ENCODE results near the gene POLE2. TPM values are rescaled to one million over a fixed set of nuclear protein-coding genes. Genes with fewer than 3 reads are reported as not detected.
"Not testable (repeated sequence)": the region's sequence is repeated elsewhere in the genome, so short reads cannot be mapped to it uniquely, and the experiment has no call there.

The POLE2 gene
- total RNA-seq, 1 donor from 2014 or later, result 47.2 TPM

GRCh38 chr14:49621114-49621881, 66.7 kb downstream of the POLE2 start:
- Mint-ChIP-seq H3K27ac (peak overlapping the region; percentile 94), H3K36me3 (ENCODE audit: low read depth) (peaks cover 82% of the 10 kb centered on the region), H3K27me3 (ENCODE audit: low read depth) (no peaks in the 10 kb centered on the region), H3K4me3 (ENCODE audit: low read depth) (peak overlapping the region; percentile 91), H3K9me3 (no peaks in the 10 kb centered on the region), H3K4me1 (ENCODE audit: low read depth) (peaks cover 46% of the 10 kb centered on the region)
- intact Hi-C loops (cut with micrococcal nuclease), result loop anchor here (5.0 to 10.0 kb wide), 4 partner anchors 276 to 904 kb away; partner anchors contain the start of genes SOS2 and VCPKMT
- DNase-seq (ENCODE audit: low spot score), result no peak

DNA sequence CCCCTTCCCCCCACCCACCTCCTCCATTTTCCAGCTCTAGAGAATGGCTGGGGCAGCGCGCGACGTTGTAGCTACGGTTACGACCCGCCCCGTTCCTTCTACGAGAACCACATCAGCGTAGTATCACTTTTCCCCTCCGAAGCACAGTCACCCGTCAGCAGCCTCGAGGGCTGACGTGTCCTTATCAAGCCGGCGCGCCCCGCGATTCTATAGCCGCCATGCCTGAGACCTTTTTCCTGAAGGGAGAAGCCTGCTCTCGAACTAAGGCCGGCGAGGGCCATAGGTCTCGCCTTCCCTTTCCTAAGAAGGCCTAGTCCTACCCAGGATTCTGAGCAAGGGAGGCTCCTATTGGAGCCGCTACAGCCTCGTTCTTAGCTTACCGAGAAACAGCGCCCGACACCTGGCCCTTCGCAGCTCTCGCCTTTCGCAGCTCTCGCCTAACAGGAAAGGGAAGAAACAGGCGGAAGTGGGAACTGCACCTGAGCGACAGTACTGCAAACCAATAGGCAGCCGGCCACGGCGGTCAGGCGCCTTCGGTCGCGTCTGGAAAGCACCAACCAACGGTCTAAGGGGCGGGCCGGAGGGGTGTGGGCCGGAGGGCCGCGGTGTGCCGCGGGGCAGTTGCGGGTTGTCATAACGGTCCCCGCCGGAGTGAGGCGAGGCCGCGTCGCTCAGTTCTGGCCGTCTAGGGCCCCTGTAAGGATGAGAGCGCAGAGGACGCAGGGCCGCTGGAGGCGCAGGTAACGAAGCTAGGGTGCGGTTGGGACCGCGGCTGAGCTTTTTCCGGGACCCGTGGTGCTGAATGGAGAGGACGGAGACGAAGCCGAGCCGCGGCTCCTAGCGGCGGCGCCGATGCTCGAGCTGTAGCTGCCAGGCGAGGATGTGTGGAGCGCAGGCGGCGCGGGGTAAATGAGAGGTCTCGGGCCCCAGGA, 67.6 kb downstream of the POLE2 start, which contains the start of the genes MGAT2 and RPL36AL:
TSS of gene MGAT2 (plus strand) at position 618 of the 932 bp plus-strand sequence. CDS start 470 bp downstream, outside the sequence.
TSS of gene RPL36AL (minus strand) at position 445 of the 932 bp plus-strand sequence. CDS start 1,522 bp downstream, outside the sequence.
- H3K9me3 Mint-ChIP-seq, result no peaks in the 10 kb centered on the region
- H3K36me3 Mint-ChIP-seq (ENCODE audit: low read depth), result peaks cover 81% of the 10 kb centered on the region
- no peaks in the 10 kb centered on the region for H3K27me3 Mint-ChIP-seq (ENCODE audit: low read depth)
- peak within 1 kb of the TSS; percentile 94 for H3K27ac Mint-ChIP-seq
- peaks cover 44% of the 10 kb centered on the region for H3K4me1 Mint-ChIP-seq (ENCODE audit: low read depth)
- peak; percentile 96 for DNase-seq (ENCODE audit: low spot score)
- intact Hi-C loops (cut with micrococcal nuclease), result loop anchor here (1.0 to 10.0 kb wide), 8 partner anchors 14 to 904 kb away; partner anchors contain the start of genes LRR1, RPS29, SOS2 and VCPKMT
- H3K4me3 Mint-ChIP-seq (ENCODE audit: low read depth), result peak within 1 kb of the TSS; percentile 91

- H3K27me3 Mint-ChIP-seq (ENCODE audit: low read depth), result no peaks in the 10 kb centered on the region
- peak overlapping the region; percentile 91 for H3K4me3 Mint-ChIP-seq (ENCODE audit: low read depth)
- peak overlapping the region; percentile 94 for H3K27ac Mint-ChIP-seq
- peaks cover 42% of the 10 kb centered on the region for H3K4me1 Mint-ChIP-seq (ENCODE audit: low read depth)
- intact Hi-C loops (cut with micrococcal nuclease), result loop anchor here (1.0 to 10.0 kb wide), 8 partner anchors 15 to 905 kb away; partner anchors contain the start of genes LRR1, RPS29, SOS2 and VCPKMT
- DNase-seq (ENCODE audit: low spot score), result no peak
- no peaks in the 10 kb centered on the region for H3K9me3 Mint-ChIP-seq
- peaks cover 78% of the 10 kb centered on the region for H3K36me3 Mint-ChIP-seq (ENCODE audit: low read depth)
Observed at GRCh38 chr14:49619730-49620129, 68.3 kb downstream of the POLE2 start.

GRCh38 chr14:49619273-49619672, 68.7 kb downstream of the POLE2 start:
- intact Hi-C loops (cut with micrococcal nuclease); DNase-seq (ENCODE audit: low spot score); H3K9me3 Mint-ChIP-seq; H3K27me3 Mint-ChIP-seq (ENCODE audit: low read depth): not testable (repeated sequence)
- Mint-ChIP-seq H3K27ac (peak overlapping the region; percentile 94), H3K4me3 (ENCODE audit: low read depth) (peak overlapping the region; percentile 91), H3K36me3 (ENCODE audit: low read depth) (peaks cover 78% of the 10 kb centered on the region), H3K4me1 (ENCODE audit: low read depth) (peaks cover 42% of the 10 kb centered on the region)

DNA sequence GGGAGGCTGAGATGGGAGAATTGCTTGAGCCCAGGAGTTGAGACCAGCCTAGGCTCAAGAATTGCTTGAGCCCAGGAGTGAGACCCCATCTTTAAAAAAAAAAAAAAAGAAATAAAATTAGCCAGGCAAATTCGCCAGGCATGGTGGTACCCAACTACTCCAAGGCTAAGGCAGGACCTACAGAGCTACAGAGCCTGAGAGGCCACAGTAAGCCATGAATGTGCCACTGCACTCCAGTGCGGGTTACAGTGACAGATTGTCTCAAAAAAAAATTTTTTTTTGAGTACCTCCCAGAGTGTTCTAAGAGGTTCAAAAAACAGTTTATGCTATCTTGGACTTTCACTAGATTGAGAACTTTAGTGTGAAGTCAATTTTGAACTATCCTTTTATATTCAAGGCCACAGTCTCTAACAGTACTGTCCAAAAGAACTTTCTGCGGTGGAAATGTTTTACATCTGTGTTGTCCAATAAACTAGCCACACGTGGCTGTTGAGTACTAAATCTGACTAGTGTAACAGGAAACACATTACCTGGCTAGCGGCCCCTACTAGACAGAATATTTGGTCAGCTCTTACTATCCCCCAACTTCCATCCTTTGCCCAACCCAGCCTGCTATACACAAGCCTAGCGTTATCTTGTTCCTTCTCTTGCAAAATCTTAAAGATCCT, 70.0 kb downstream of the POLE2 start:
- intact Hi-C loops (cut with micrococcal nuclease), result no loop called here
- Mint-ChIP-seq H3K4me3 (ENCODE audit: low read depth) (peak overlapping the region; percentile 22), H3K4me1 (ENCODE audit: low read depth) (peaks cover 33% of the 10 kb centered on the region), H3K36me3 (ENCODE audit: low read depth) (peaks cover 80% of the 10 kb centered on the region), H3K27me3 (ENCODE audit: low read depth) (no peaks in the 10 kb centered on the region), H3K9me3 (no peaks in the 10 kb centered on the region), H3K27ac (peak overlapping the region; percentile 15)
- DNase-seq (ENCODE audit: low spot score), result no peak

DNA sequence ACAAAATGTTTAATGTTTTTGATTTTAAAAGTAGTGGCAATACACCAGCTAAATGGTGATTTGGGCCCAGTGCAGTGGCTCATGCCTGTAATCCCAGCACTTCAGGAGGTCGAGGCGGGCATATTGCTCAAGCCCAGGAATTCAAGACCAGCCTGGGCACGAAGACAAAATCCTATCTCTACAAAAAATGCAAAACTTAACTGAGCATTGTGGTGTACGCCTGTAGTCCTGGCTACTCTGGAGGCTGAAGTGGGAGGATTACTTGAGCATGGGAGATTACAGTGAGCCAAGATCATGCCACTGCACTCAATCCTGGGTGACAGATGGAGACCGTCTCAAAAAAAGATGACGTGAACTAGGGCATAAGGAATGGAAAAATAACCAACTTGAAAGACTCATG, 72.2 kb downstream of the POLE2 start:
- Mint-ChIP-seq H3K27ac (no peak overlapping the region), H3K4me3 (ENCODE audit: low read depth) (no peak overlapping the region), H3K27me3 (ENCODE audit: low read depth) (no peaks in the 10 kb centered on the region), H3K36me3 (ENCODE audit: low read depth) (peaks cover 67% of the 10 kb centered on the region), H3K9me3 (no peaks in the 10 kb centered on the region), H3K4me1 (ENCODE audit: low read depth) (peaks cover 23% of the 10 kb centered on the region)
- no peak for DNase-seq (ENCODE audit: low spot score)
- intact Hi-C loops (cut with micrococcal nuclease), result no loop called here

DNA sequence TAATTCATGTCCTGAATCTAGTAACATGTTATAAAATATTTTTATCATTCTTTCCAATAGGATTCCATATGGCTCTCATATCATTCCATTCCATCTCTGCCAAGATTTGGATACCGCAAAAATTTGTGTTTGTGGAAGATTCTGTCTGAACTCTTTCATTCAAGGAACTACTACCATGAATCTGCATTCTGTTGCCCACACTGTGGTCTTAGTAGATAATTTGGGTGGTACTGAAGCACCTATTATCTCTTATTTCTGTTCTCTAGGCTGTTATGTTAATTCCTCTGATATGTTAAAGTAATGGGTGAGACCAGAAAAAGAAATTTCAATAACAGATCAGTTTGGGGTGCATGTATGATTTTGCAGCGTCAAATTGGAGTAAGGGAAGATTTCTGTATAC, 73.8 kb downstream of the POLE2 start:
- H3K27me3 Mint-ChIP-seq (ENCODE audit: low read depth), result no peaks in the 10 kb centered on the region
- no peak for DNase-seq (ENCODE audit: low spot score)
- peaks cover 23% of the 10 kb centered on the region for H3K4me1 Mint-ChIP-seq (ENCODE audit: low read depth)
- no peak overlapping the region for H3K4me3 Mint-ChIP-seq (ENCODE audit: low read depth)
- peak overlapping the region; percentile 19 for H3K27ac Mint-ChIP-seq
- no peaks in the 10 kb centered on the region for H3K9me3 Mint-ChIP-seq
- peaks cover 59% of the 10 kb centered on the region for H3K36me3 Mint-ChIP-seq (ENCODE audit: low read depth)
- intact Hi-C loops (cut with micrococcal nuclease), result no loop called here

GRCh38 chr14:49612671-49613070, 75.3 kb downstream of the POLE2 start:
- no peak overlapping the region for H3K4me3 Mint-ChIP-seq (ENCODE audit: low read depth)
- H3K27ac Mint-ChIP-seq, result no peak overlapping the region
- H3K9me3 Mint-ChIP-seq, result no peaks in the 10 kb centered on the region
- H3K4me1 Mint-ChIP-seq (ENCODE audit: low read depth), result peaks cover 13% of the 10 kb centered on the region
- no peaks in the 10 kb centered on the region for H3K27me3 Mint-ChIP-seq (ENCODE audit: low read depth)
- no peak for DNase-seq (ENCODE audit: low spot score)
- peaks cover 52% of the 10 kb centered on the region for H3K36me3 Mint-ChIP-seq (ENCODE audit: low read depth)
- intact Hi-C loops (cut with micrococcal nuclease), result no loop called here

- H3K36me3 Mint-ChIP-seq (ENCODE audit: low read depth), result peaks cover 51% of the 10 kb centered on the region
- H3K27me3 Mint-ChIP-seq (ENCODE audit: low read depth), result no peaks in the 10 kb centered on the region
- DNase-seq (ENCODE audit: low spot score), result no peak
- H3K4me3 Mint-ChIP-seq (ENCODE audit: low read depth), result no peak overlapping the region
- H3K27ac Mint-ChIP-seq, result no peak overlapping the region
- intact Hi-C loops (cut with micrococcal nuclease), result no loop called here
- H3K9me3 Mint-ChIP-seq, result no peaks in the 10 kb centered on the region
- H3K4me1 Mint-ChIP-seq (ENCODE audit: low read depth), result peaks cover 10% of the 10 kb centered on the region
Observed at GRCh38 chr14:49612251-49612650, 75.8 kb downstream of the POLE2 start.

- Mint-ChIP-seq H3K4me1 (ENCODE audit: low read depth) (peaks cover 15% of the 10 kb centered on the region), H3K36me3 (ENCODE audit: low read depth) (peaks cover 48% of the 10 kb centered on the region), H3K9me3 (no peaks in the 10 kb centered on the region), H3K27me3 (ENCODE audit: low read depth) (no peaks in the 10 kb centered on the region), H3K4me3 (ENCODE audit: low read depth) (no peak overlapping the region), H3K27ac (no peak overlapping the region)
- DNase-seq (ENCODE audit: low spot score), result no peak
- intact Hi-C loops (cut with micrococcal nuclease), result no loop called here
Observed at GRCh38 chr14:49607583-49607982, 80.4 kb downstream of the POLE2 start.

DNA sequence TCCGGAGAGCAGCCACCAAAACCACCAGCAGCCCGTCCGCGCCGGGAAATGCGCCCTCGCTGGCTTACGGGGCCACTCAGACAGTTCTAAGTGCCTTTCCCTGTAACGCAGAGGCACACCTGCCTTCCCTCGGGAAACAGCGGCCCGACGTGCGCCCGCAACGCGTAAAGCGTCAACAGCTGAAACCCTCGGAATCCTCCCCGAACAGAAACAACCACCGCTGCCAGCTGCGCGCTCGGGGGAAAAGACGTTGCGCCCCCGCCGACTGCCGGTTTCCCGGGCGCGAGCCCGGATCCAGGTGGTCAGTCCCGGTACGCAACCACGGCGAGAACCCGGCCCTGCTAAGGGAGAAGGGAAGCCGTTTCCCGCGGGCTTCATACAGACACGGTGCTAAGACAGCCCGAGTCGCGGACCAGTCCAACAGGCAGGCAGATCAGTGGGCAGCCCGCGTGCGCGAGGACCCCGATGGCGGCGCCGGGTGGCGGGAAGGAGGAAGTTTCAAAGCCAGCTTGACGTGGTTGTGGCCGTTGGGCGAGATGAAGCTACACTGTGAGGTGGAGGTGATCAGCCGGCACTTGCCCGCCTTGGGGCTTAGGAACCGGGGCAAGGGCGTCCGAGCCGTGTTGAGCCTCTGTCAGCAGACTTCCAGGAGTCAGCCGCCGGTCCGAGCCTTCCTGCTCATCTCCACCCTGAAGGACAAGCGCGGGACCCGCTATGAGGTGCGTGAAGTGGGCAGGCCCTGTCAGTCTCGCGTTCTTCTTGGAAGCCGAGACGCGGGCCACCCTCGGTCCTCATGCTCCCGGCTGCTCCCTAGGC, 89.3 kb downstream of the POLE2 start, which contains the start of gene LRR1:
TSS of gene LRR1 (plus strand) at position 456 of the 816 bp plus-strand sequence. CDS start at position 537, 81 bp downstream.
- Mint-ChIP-seq H3K9me3 (no peaks in the 10 kb centered on the region), H3K27me3 (ENCODE audit: low read depth) (no peaks in the 10 kb centered on the region), H3K27ac (peak within 1 kb of the TSS; percentile 92), H3K4me1 (ENCODE audit: low read depth) (peaks cover 37% of the 10 kb centered on the region), H3K4me3 (ENCODE audit: low read depth) (peak within 1 kb of the TSS; percentile 92), H3K36me3 (ENCODE audit: low read depth) (peaks cover 25% of the 10 kb centered on the region)
- DNase-seq (ENCODE audit: low spot score), result peak; percentile 84
- intact Hi-C loops (cut with micrococcal nuclease), result loop anchor here (1.0 kb wide), 2 partner anchors 12 to 22 kb away; partner anchors contain the start of genes MGAT2, RPL36AL and RPS29
